Thyroid gland (tissue), 4 donors: ENCODE data around the gene FGD3. TPM values are rescaled to one million over a fixed set of nuclear protein-coding genes. Genes with fewer than 3 reads are reported as not detected.

ENCODE experiments used
- DNase-seq, 2 donors: peaks; one replicate each; pipeline ENCODE4 v3.0.0-alpha.2; 2019
- H3K27ac ChIP-seq, 3 donors: fragments of 200-600 bp; sonication (generic); 1 replicate in 2 of 3; 2 replicates in 1 of 3; pipeline ENCODE4 v1.5.1; 2016 to 2019; ENCODE audit warnings: mild to moderate bottlenecking in 1 of 3, moderate library complexity in 1 of 3
- H3K27me3 ChIP-seq: fragments of 200-600 bp; sonication (generic); one replicate; pipeline ENCODE4 v1.5.1; 2019
- H3K36me3 ChIP-seq, 2 donors: fragments of 200-600 bp; sonication (generic); one replicate each; pipeline ENCODE4 v1.5.1; 2016 to 2019
- H3K4me1 ChIP-seq, 2 donors: fragments of 200-600 bp; sonication (generic); one replicate each; pipeline ENCODE4 v1.5.1; 2017 to 2019
- H3K4me3 ChIP-seq, 3 donors: fragments of 200-600 bp; sonication (generic); replicated peaks in 1 of 3; 1 replicate in 2 of 3; 2 replicates in 1 of 3; pipeline ENCODE4 v1.5.1; 2016; ENCODE audit warnings: mild to moderate bottlenecking in 1 of 3
- H3K9me3 ChIP-seq: fragments of 200-600 bp; sonication (generic); one replicate; pipeline ENCODE4 v1.5.1; 2017
- POLR2A ChIP-seq, 2 donors: fragments of 450-650 bp; IDR thresholded peaks; one replicate each; pipeline ENCODE4 v1.6.1; 2017; ENCODE audit warnings: antibody characterized with exemption in 2 of 2, mild to moderate bottlenecking in 2 of 2, moderate library complexity in 1 of 2
- WGBS, 2 donors: methylation state at CpG; one replicate each; pipeline ENCODE4 v1.1.5; 2017; 5-methylcytosine and 5-hydroxymethylcytosine counted together
- intact Hi-C: fragments of 100-400 bp; cut with DNase I; formaldehyde crosslinking; loops from one replicate; pipeline ENCODE4 v1.15.1; 2023
- total RNA-seq, 4 donors: library from RNA; depleted of rRNA; stranded (reverse); fragments of >200 nt; gene quantifications; one replicate each; pipeline ENCODE4 v1.2.3, GENCODE V29; 2016
- TF ChIP-seq, protein P1 (sequence below), 6 experiments: fragments of 200-600 bp in 3 of 6; fragments of 450-650 bp in 3 of 6; sonication (generic) in 3 of 6; IDR thresholded peaks; one replicate each; pipeline ENCODE4 v1.5.1; 2016 to 2019; ENCODE audit warnings: antibody characterized with exemption in 6 of 6, mild to moderate bottlenecking in 2 of 6, inconsistent platforms in 1 of 6, moderate library complexity in 1 of 6

The FGD3 gene
- total RNA-seq, 4 donors from 2014 or later: 5.2 to 6.6 (median 5.6) TPM

GRCh38 chr9:92960561-92961290 is 13.4 kb downstream of the FGD3 start:
- WGBS, 2 donors: 96 to 97% methylated on average over 3 of the region's 3 CpGs
- H3K27ac ChIP-seq: no peak overlapping the region

DNA sequence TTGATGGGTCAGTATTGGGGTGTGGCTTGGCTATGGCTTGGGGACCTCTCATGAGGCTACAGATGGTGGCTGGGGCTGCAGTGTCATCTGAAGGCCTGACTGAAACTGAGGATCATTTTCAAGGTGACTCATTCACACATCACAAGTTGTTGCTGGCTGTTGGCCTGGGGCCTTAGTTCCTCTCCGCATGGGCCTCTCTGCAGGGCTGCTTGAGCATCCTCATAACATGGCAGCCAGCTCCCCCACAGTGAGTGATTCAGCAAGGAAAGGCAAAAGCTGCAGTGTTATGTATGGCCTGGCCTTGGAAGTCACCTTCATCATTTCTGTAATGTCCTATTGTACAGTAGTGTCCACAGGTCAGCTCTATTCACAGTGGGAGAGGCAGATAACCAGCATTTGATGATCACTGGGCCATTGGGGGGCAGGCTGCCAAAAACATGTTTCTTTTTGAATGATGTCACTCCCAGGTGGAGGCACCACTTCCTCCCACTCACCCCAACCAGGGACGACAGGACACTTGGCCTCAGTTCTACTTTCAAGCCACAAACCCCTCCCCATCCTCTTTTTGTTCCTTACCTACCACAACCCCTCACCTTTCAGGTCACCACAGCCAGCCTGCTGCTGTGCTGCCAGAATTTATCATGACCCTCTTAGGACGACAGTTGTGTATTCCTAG is 14.4 kb downstream of the FGD3 start:
- no peaks in the 10 kb centered on the region for H3K4me1 ChIP-seq
- H3K4me3 ChIP-seq: no peak overlapping the region
- no peaks in the 10 kb centered on the region for H3K9me3 ChIP-seq
- no peak for DNase-seq
- intact Hi-C loops: no loop called here
- no peak for TF ChIP-seq POLR2A (IDR thresholded peaks at IDR 0.05)
- TF ChIP-seq, protein P1, sequence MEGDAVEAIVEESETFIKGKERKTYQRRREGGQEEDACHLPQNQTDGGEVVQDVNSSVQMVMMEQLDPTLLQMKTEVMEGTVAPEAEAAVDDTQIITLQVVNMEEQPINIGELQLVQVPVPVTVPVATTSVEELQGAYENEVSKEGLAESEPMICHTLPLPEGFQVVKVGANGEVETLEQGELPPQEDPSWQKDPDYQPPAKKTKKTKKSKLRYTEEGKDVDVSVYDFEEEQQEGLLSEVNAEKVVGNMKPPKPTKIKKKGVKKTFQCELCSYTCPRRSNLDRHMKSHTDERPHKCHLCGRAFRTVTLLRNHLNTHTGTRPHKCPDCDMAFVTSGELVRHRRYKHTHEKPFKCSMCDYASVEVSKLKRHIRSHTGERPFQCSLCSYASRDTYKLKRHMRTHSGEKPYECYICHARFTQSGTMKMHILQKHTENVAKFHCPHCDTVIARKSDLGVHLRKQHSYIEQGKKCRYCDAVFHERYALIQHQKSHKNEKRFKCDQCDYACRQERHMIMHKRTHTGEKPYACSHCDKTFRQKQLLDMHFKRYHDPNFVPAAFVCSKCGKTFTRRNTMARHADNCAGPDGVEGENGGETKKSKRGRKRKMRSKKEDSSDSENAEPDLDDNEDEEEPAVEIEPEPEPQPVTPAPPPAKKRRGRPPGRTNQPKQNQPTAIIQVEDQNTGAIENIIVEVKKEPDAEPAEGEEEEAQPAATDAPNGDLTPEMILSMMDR (IDR thresholded peaks at IDR 0.05): no peak
- 73 to 83% methylated on average over 3 of the region's 3 CpGs for WGBS, 2 donors
- H3K36me3 ChIP-seq: no peaks in the 10 kb centered on the region
- H3K27me3 ChIP-seq: no peaks in the 10 kb centered on the region
- no peak overlapping the region for H3K27ac ChIP-seq

More at GRCh38 chr9:92960561-92961290, 13.4 kb downstream of the FGD3 start:
- TF ChIP-seq, protein P1 (IDR thresholded peaks at IDR 0.05): no peak
- no peak for TF ChIP-seq POLR2A (IDR thresholded peaks at IDR 0.05)
- no peaks in the 10 kb centered on the region for H3K9me3 ChIP-seq
- no peaks in the 10 kb centered on the region for H3K27me3 ChIP-seq
- DNase-seq: no peak
- intact Hi-C loops: no loop called here
- no peaks in the 10 kb centered on the region for H3K4me1 ChIP-seq
- no peak overlapping the region for H3K4me3 ChIP-seq
- H3K36me3 ChIP-seq: no peaks in the 10 kb centered on the region

DNA sequence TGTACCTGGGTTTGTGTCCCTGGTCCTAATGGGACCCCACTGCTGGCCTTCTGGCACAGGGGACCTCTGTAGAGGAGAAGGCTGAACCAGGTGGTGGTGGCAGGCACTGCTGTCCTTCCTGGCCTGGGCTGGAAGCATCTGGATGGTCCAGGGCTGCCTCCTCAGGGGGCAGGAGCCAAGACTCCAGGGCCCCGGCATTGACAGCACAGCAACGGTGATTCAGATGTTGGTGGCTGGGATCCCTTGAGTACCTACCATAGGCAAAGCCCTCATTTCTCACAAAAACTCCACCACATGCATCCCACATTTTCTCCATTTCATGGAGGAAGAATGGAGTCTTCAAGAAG is 15.0 kb downstream of the FGD3 start:
- no peaks in the 10 kb centered on the region for H3K36me3 ChIP-seq
- no peak overlapping the region for H3K4me3 ChIP-seq
- no peaks in the 10 kb centered on the region for H3K9me3 ChIP-seq
- TF ChIP-seq, protein P1 (IDR thresholded peaks at IDR 0.05): no peak
- no peak overlapping the region for H3K27ac ChIP-seq
- intact Hi-C loops: no loop called here
- no peak for DNase-seq
- WGBS, 2 donors: 92 to 100% methylated on average over 2 of the region's 2 CpGs
- no peaks in the 10 kb centered on the region for H3K27me3 ChIP-seq
- H3K4me1 ChIP-seq: no peaks in the 10 kb centered on the region

GRCh38 chr9:92962846-92963245 is 15.5 kb downstream of the FGD3 start:
- intact Hi-C loops: no loop called here
- Histone ChIP-seq H3K9me3 (no peaks in the 10 kb centered on the region), H3K4me3 (no peak overlapping the region), H3K36me3 (no peaks in the 10 kb centered on the region), H3K4me1 (no peaks in the 10 kb centered on the region), H3K27ac (no peak overlapping the region), H3K27me3 (no peaks in the 10 kb centered on the region)
- no peak for DNase-seq
- WGBS, 2 donors: 95 to 97% methylated on average over 7 of the region's 7 CpGs
- no peak for TF ChIP-seq POLR2A (IDR thresholded peaks at IDR 0.05)
- TF ChIP-seq, protein P1 (IDR thresholded peaks at IDR 0.05): no peak
